A549 (cell line): ENCODE data around the gene ZNF618.

ENCODE experiments used
- BHLHE40 ChIP-seq: IDR thresholded peaks from 2 replicates; pipeline ENCODE4 v1.6.1; 2012; ENCODE audit warnings: low read depth, low read length, inconsistent platforms
- CBX8 ChIP-seq: fragments of 200-600 bp; sonication (generic); IDR thresholded peaks from 2 replicates; pipeline ENCODE4 v1.6.1; 2016
- NFE2L2 ChIP-seq: fragments of 150-350 bp; conservative IDR thresholded peaks from 2 replicates; pipeline ENCODE4 v1.6.1; 2014; ENCODE audit warnings: low read length
- TF ChIP-seq, protein P1 (sequence below): fragments of >200 bp; sonication (Bioruptor Twin); formaldehyde crosslinking; IDR thresholded peaks from 3 replicates; pipeline ENCODE4 v1.5.1; 2016
- TF ChIP-seq, protein P2 (sequence below): fragments of 200-600 bp; sonication (generic); IDR thresholded peaks from 2 replicates; pipeline ENCODE4 v1.6.1; 2016; ENCODE audit warnings: antibody characterized with exemption, mild to moderate bottlenecking, moderate library complexity

DNA sequence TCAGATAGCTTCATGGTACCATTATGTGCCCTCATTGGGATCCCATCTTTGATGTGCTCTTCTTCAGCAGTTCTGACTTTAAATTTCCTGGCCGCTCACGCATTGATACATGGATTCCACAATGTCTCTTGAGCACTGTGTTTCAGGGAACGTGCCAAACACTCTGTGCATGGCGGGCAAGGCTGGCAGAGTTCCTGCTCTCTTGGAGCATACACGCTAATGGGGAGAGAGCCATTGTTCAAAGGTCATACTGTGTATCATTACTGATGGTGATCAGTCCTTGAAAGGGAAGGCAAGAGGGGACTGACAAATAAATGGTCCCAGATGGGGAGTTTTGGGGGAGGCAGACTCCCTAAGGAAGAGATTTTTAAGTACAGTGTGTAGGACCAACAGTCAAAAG, 149.7 kb downstream of the ZNF618 start:
- TF ChIP-seq, protein P1, sequence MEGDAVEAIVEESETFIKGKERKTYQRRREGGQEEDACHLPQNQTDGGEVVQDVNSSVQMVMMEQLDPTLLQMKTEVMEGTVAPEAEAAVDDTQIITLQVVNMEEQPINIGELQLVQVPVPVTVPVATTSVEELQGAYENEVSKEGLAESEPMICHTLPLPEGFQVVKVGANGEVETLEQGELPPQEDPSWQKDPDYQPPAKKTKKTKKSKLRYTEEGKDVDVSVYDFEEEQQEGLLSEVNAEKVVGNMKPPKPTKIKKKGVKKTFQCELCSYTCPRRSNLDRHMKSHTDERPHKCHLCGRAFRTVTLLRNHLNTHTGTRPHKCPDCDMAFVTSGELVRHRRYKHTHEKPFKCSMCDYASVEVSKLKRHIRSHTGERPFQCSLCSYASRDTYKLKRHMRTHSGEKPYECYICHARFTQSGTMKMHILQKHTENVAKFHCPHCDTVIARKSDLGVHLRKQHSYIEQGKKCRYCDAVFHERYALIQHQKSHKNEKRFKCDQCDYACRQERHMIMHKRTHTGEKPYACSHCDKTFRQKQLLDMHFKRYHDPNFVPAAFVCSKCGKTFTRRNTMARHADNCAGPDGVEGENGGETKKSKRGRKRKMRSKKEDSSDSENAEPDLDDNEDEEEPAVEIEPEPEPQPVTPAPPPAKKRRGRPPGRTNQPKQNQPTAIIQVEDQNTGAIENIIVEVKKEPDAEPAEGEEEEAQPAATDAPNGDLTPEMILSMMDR: no peak
- TF ChIP-seq, protein P2, sequence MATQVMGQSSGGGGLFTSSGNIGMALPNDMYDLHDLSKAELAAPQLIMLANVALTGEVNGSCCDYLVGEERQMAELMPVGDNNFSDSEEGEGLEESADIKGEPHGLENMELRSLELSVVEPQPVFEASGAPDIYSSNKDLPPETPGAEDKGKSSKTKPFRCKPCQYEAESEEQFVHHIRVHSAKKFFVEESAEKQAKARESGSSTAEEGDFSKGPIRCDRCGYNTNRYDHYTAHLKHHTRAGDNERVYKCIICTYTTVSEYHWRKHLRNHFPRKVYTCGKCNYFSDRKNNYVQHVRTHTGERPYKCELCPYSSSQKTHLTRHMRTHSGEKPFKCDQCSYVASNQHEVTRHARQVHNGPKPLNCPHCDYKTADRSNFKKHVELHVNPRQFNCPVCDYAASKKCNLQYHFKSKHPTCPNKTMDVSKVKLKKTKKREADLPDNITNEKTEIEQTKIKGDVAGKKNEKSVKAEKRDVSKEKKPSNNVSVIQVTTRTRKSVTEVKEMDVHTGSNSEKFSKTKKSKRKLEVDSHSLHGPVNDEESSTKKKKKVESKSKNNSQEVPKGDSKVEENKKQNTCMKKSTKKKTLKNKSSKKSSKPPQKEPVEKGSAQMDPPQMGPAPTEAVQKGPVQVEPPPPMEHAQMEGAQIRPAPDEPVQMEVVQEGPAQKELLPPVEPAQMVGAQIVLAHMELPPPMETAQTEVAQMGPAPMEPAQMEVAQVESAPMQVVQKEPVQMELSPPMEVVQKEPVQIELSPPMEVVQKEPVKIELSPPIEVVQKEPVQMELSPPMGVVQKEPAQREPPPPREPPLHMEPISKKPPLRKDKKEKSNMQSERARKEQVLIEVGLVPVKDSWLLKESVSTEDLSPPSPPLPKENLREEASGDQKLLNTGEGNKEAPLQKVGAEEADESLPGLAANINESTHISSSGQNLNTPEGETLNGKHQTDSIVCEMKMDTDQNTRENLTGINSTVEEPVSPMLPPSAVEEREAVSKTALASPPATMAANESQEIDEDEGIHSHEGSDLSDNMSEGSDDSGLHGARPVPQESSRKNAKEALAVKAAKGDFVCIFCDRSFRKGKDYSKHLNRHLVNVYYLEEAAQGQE: no peak
- TF ChIP-seq CBX8: no peak
- no peak for TF ChIP-seq BHLHE40
- no peak for TF ChIP-seq NFE2L2
